ENCODE data around the gene TCF4.

Gene TCF4

GRCh38 chr18:55296115-55296514 is 291.9 kb downstream of the TCF4 start:
- DNase-seq (ENCODE audit: low spot score) = no peak

GRCh38 chr18:55290898-55291297 is 297.1 kb downstream of the TCF4 start:
- DNase-seq (ENCODE audit: low spot score) = no peak

GRCh38 chr18:55289775-55290174 is 298.2 kb downstream of the TCF4 start:
- no peak for DNase-seq (ENCODE audit: low spot score)

GRCh38 chr18:55289048-55289447 is 298.9 kb downstream of the TCF4 start:
- no peak for DNase-seq (ENCODE audit: low spot score)

GRCh38 chr18:55287935-55288868 is 299.8 kb downstream of the TCF4 start:
- DNase-seq (ENCODE audit: low spot score) = no peak

GRCh38 chr18:55287149-55287806 is 300.7 kb downstream of the TCF4 start:
- no peak for DNase-seq (ENCODE audit: low spot score)

GRCh38 chr18:55286257-55286825 is 301.7 kb downstream of the TCF4 start:
- no peak for DNase-seq (ENCODE audit: low spot score)

- DNase-seq (ENCODE audit: low spot score) = no peak
Observed at GRCh38 chr18:55284614-55285013, 303.4 kb downstream of the TCF4 start.

GRCh38 chr18:55283309-55283708 is 304.7 kb downstream of the TCF4 start:
- DNase-seq (ENCODE audit: low spot score) = no peak

GRCh38 chr18:55280503-55280902 is 307.5 kb downstream of the TCF4 start:
- DNase-seq (ENCODE audit: low spot score) = no peak

GRCh38 chr18:55275039-55275901 is 312.7 kb downstream of the TCF4 start:
- no peak for DNase-seq (ENCODE audit: low spot score)

GRCh38 chr18:55272510-55273243 is 315.3 kb downstream of the TCF4 start:
- no peak for DNase-seq (ENCODE audit: low spot score)

GRCh38 chr18:55269622-55270021 is 318.4 kb downstream of the TCF4 start:
- no peak for DNase-seq (ENCODE audit: low spot score)

GRCh38 chr18:55268628-55269275 is 319.2 kb downstream of the TCF4 start:
- DNase-seq (ENCODE audit: low spot score) = no peak

- no peak for DNase-seq (ENCODE audit: low spot score)
Observed at GRCh38 chr18:55268151-55268601, 319.8 kb downstream of the TCF4 start.

GRCh38 chr18:55266981-55267380 is 321.0 kb downstream of the TCF4 start:
- DNase-seq (ENCODE audit: low spot score) = no peak

- DNase-seq (ENCODE audit: low spot score) = no peak
Observed at GRCh38 chr18:55265984-55266383, 322.0 kb downstream of the TCF4 start.

GRCh38 chr18:55265130-55265675 is 322.8 kb downstream of the TCF4 start:
- no peak for DNase-seq (ENCODE audit: low spot score)

- no peak for DNase-seq (ENCODE audit: low spot score)
Observed at GRCh38 chr18:55264108-55264507, 323.9 kb downstream of the TCF4 start.

GRCh38 chr18:55262021-55262560 is 325.9 kb downstream of the TCF4 start:
- no peak for DNase-seq (ENCODE audit: low spot score)
